H9 (cell line): ENCODE measurements around the gene GAREM2. TPM values are rescaled to one million over a fixed set of nuclear protein-coding genes. Genes with fewer than 3 reads are reported as not detected.

ENCODE experiments used
- DNase-seq: peaks from one replicate; pipeline ENCODE4 v3.0.0-alpha.2; 2017
- H2AFZ ChIP-seq: one replicate; pipeline ENCODE4 v1.6.1; 2013; ENCODE audit warnings: mild to moderate bottlenecking, low read length, control low read depth, moderate library complexity
- H2AK5ac ChIP-seq: 2 replicates; pipeline ENCODE4 v1.6.1; 2013; ENCODE audit warnings: low read length, control low read depth, mixed read lengths; ENCODE audit not compliant: insufficient read length
- H2BK120ac ChIP-seq: one replicate; pipeline ENCODE4 v1.6.1; 2013; ENCODE audit warnings: low read depth, mild to moderate bottlenecking, low read length, control low read depth, inconsistent platforms; ENCODE audit not compliant: poor library complexity, severe bottlenecking
- H2BK12ac ChIP-seq: 2 replicates; pipeline ENCODE4 v1.6.1; 2013; ENCODE audit warnings: low read length, control low read depth, mixed read lengths, low read depth; ENCODE audit not compliant: insufficient read length
- H2BK15ac ChIP-seq: 2 replicates; pipeline ENCODE4 v1.6.1; 2013; ENCODE audit warnings: low read depth, low read length, control low read depth
- H2BK20ac ChIP-seq: one replicate; pipeline ENCODE4 v1.6.1; 2013; ENCODE audit warnings: low read depth, mild to moderate bottlenecking, low read length, control low read depth, inconsistent platforms; ENCODE audit not compliant: poor library complexity, severe bottlenecking
- H2BK5ac ChIP-seq: 2 replicates; pipeline ENCODE4 v1.6.1; 2013; ENCODE audit warnings: low read length, control low read depth, mixed read lengths; ENCODE audit not compliant: insufficient read length
- H3K14ac ChIP-seq: 2 replicates; pipeline ENCODE4 v1.6.1; 2013; ENCODE audit warnings: low read length, control low read depth; ENCODE audit not compliant: insufficient read depth
- H3K18ac ChIP-seq: 2 replicates; pipeline ENCODE4 v1.6.1; 2013; ENCODE audit warnings: low read depth, mild to moderate bottlenecking, mixed read lengths, low read length, control low read depth; ENCODE audit not compliant: insufficient read length
- H3K23ac ChIP-seq: 2 replicates; pipeline ENCODE4 v1.6.1; 2013; ENCODE audit warnings: low read length, control low read depth, mixed read lengths, low read depth; ENCODE audit not compliant: insufficient read length
- H3K23me2 ChIP-seq: 2 replicates; pipeline ENCODE4 v1.6.1; 2013; ENCODE audit warnings: low read depth, mild to moderate bottlenecking, mixed read lengths, low read length, control low read depth; ENCODE audit not compliant: insufficient read length, poor library complexity, severe bottlenecking
- H3K27ac ChIP-seq: 2 replicates; pipeline ENCODE4 v1.5.1; 2013; ENCODE audit warnings: low read length, control low read depth, mixed read lengths, low read depth; ENCODE audit not compliant: insufficient read length
- H3K27me3 ChIP-seq: 2 replicates; pipeline ENCODE4 v1.6.1; 2013; ENCODE audit warnings: low read length, control low read depth, inconsistent platforms; ENCODE audit not compliant: insufficient read depth
- H3K4ac ChIP-seq: 2 replicates; pipeline ENCODE4 v1.6.1; 2013; ENCODE audit warnings: low read depth, mild to moderate bottlenecking, control low read depth, inconsistent platforms, low read length, moderate library complexity
- H3K4me1 ChIP-seq: 2 replicates; pipeline ENCODE4 v1.6.1; 2013; ENCODE audit warnings: low read length, control low read depth, inconsistent platforms; ENCODE audit not compliant: insufficient read depth
- H3K4me2 ChIP-seq: 2 replicates; pipeline ENCODE4 v1.6.1; 2013; ENCODE audit warnings: low read length, control low read depth, mixed read lengths; ENCODE audit not compliant: insufficient read length, insufficient read depth
- H3K56ac ChIP-seq: 2 replicates; pipeline ENCODE4 v1.6.1; 2013; ENCODE audit warnings: low read depth, mild to moderate bottlenecking, mixed read lengths, low read length, control low read depth; ENCODE audit not compliant: insufficient read length
- H3K79me1 ChIP-seq: 2 replicates; pipeline ENCODE4 v1.6.1; 2013; ENCODE audit warnings: low read depth, mild to moderate bottlenecking, moderate library complexity, low read length, control low read depth, inconsistent platforms; ENCODE audit not compliant: insufficient read depth, poor library complexity, severe bottlenecking
- H3K79me2 ChIP-seq: 2 replicates; pipeline ENCODE4 v1.6.1; 2013; ENCODE audit warnings: low read length, control low read depth, inconsistent platforms; ENCODE audit not compliant: insufficient read depth
- H3K9ac ChIP-seq: 2 replicates; pipeline ENCODE4 v1.6.1; 2013; ENCODE audit warnings: low read length, control low read depth, mixed read lengths; ENCODE audit not compliant: insufficient read length; ENCODE audit errors: extremely low read depth
- H3K9me3 ChIP-seq: one replicate; pipeline ENCODE4 v1.6.1; 2013; ENCODE audit warnings: low read depth, low read length, inconsistent platforms; ENCODE audit not compliant: control insufficient read depth
- H3T11ph ChIP-seq: one replicate; pipeline ENCODE4 v1.6.1; 2013; ENCODE audit warnings: mild to moderate bottlenecking, low read length, control low read depth, inconsistent platforms
- H4K20me1 ChIP-seq: one replicate; pipeline ENCODE4 v1.6.1; 2013; ENCODE audit not compliant: control insufficient read depth, insufficient read length, insufficient read depth
- H4K5ac ChIP-seq: 2 replicates; pipeline ENCODE4 v1.6.1; 2013; ENCODE audit warnings: low read depth, mild to moderate bottlenecking, mixed read lengths, low read length, control low read depth; ENCODE audit not compliant: insufficient read length
- H4K8ac ChIP-seq: replicated peaks from 2 replicates; pipeline ENCODE4 v1.6.1; 2013; ENCODE audit warnings: low read length, control low read depth, mixed read lengths, low read depth; ENCODE audit not compliant: insufficient read length
- H4K91ac ChIP-seq: 2 replicates; pipeline ENCODE4 v1.6.1; 2013; ENCODE audit warnings: low read depth, mild to moderate bottlenecking, moderate library complexity, mixed read lengths, low read length, control low read depth; ENCODE audit not compliant: insufficient read length
- H3K27ac Mint-ChIP-seq, 3 experiments: 2 replicates in 2 of 3; 3 replicates in 1 of 3; pipeline ENCODE4 v1.8.0; 2020 to 2021; ENCODE audit warnings: mixed read lengths in 3 of 3, mild to moderate bottlenecking in 1 of 3, moderate library complexity in 1 of 3
- H3K27me3 Mint-ChIP-seq: 2 replicates; pipeline ENCODE4 v1.8.0; 2021; ENCODE audit warnings: low read depth, mild to moderate bottlenecking, moderate library complexity, mixed read lengths
- H3K36me3 Mint-ChIP-seq, 3 experiments: 2 replicates in 2 of 3; 3 replicates in 1 of 3; pipeline ENCODE4 v1.8.0; 2020 to 2021; ENCODE audit warnings: low read depth in 3 of 3, mixed read lengths in 3 of 3; ENCODE audit not compliant: insufficient read depth in 1 of 3
- H3K4me1 Mint-ChIP-seq, 2 experiments: 2 replicates each; pipeline ENCODE4 v1.8.0; 2020; ENCODE audit warnings: mixed read lengths in 2 of 2
- H3K4me3 Mint-ChIP-seq, 2 experiments: 2 replicates in 1 of 2; 3 replicates in 1 of 2; pipeline ENCODE4 v1.8.0; 2020 to 2021; ENCODE audit warnings: mild to moderate bottlenecking in 2 of 2, mixed read lengths in 2 of 2, moderate library complexity in 1 of 2
- H3K9me3 Mint-ChIP-seq, 2 experiments: 2 replicates in 1 of 2; 3 replicates in 1 of 2; pipeline ENCODE4 v1.8.0; 2020; ENCODE audit warnings: mild to moderate bottlenecking in 2 of 2, mixed read lengths in 2 of 2, moderate library complexity in 1 of 2
- CTCF ChIP-seq: fragments of 200-600 bp; sonication (generic); conservative IDR thresholded peaks from 3 replicates; pipeline ENCODE4 v1.8.0; 2021; ENCODE audit warnings: antibody characterized with exemption, mild to moderate bottlenecking
- WGBS: extraction: QIAGEN DNeasy Blood & Tissue Kit; methylation state at CpG from one replicate; pipeline ENCODE4 v1.1.7; 2013; ENCODE audit warnings: missing lambda C conversion rate, low lambda C conversion rate, mixed read lengths; ENCODE audit not compliant: insufficient read length; ENCODE audit errors: extremely low coverage; 5-methylcytosine and 5-hydroxymethylcytosine counted together
- total RNA-seq: library from RNA; stranded (reverse); gene quantifications from 2 replicates; pipeline ENCODE4 v1.2.1, GENCODE V29; 2021

Gene GAREM2
- total RNA-seq, 1 experiment from 2014 or later: 14.4 TPM

DNA sequence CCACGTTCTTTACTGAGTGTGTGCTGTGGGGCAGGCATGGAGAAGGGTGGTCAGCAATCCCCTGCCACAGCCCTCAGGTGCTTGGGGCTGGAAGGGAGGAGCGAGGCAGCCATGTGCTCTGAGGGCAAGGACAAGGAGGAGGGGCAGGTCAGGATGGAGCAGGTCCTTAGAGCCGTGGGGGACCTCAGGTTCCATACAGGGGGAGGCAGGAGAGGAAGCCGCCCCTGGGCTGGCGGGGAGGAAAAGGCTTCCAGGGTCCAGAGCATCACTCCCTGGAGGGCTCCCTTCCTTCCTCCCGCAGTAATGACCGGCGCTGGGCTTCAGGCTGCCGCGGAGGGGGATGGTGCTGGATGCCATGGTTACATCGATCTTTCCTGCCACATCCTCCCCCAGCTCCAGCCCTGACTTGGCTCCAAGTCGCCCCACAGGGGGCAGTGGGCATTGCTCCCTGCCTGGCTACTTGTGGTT, 6.6 kb downstream of the GAREM2 start:
- H3K27ac Mint-ChIP-seq: peak overlapping the region in 2 of 3 experiments; percentile 35 to 92; a peak in 4 of 7 replicates
- no peak overlapping the region for H3K23ac ChIP-seq
- no peak for TF ChIP-seq CTCF
- no CpG with 5 or more reads among the region's 12 CpGs for WGBS
- H3T11ph ChIP-seq: no peak overlapping the region
- no peak overlapping the region; the same call in 1 of the 2 replicates for H3K4ac ChIP-seq
- peak overlapping the region; percentile 18 for H3K9ac ChIP-seq
- no peak overlapping the region for H4K8ac ChIP-seq
- peaks cover 34% of the 10 kb centered on the region for H3K27me3 Mint-ChIP-seq
- no peaks in the 10 kb centered on the region for H4K20me1 ChIP-seq
- peak overlapping the region; percentile 73 to 82 for H3K4me3 Mint-ChIP-seq
- no peak overlapping the region for H2BK15ac ChIP-seq
- peak overlapping the region; percentile 83 for H3K18ac ChIP-seq
- H3K23me2 ChIP-seq: peaks cover 11% of the 10 kb centered on the region
- no peak overlapping the region for H4K5ac ChIP-seq
- peak; percentile 68 for DNase-seq
- H2AFZ ChIP-seq: no peak overlapping the region
- peaks cover 11 to 29% (median 14%) of the 10 kb centered on the region in 3 experiments for H3K36me3 Mint-ChIP-seq
- H2BK5ac ChIP-seq: no peak overlapping the region
- peak overlapping the region; percentile 71 for H3K4me2 ChIP-seq
- no peaks in the 10 kb centered on the region; the same call in 1 of the 2 replicates for H3K4me1 ChIP-seq
- no peak overlapping the region for H3K27ac ChIP-seq
- H3K79me2 ChIP-seq: no peaks in the 10 kb centered on the region
- H3K14ac ChIP-seq: peak overlapping the region; percentile 32; the same call in 1 of the 2 replicates
- no peaks in the 10 kb centered on the region for H3K9me3 ChIP-seq
- no peak overlapping the region for H2BK20ac ChIP-seq
- no peak overlapping the region for H2BK120ac ChIP-seq
- H2AK5ac ChIP-seq: no peak overlapping the region
- no peaks in the 10 kb centered on the region; a peak in 1 of 5 replicates for H3K9me3 Mint-ChIP-seq
- H3K79me1 ChIP-seq: no peaks in the 10 kb centered on the region
- no peak overlapping the region for H4K91ac ChIP-seq
- no peak overlapping the region for H2BK12ac ChIP-seq
- H3K56ac ChIP-seq: no peak overlapping the region
- peaks cover 28 to 39% of the 10 kb centered on the region in 2 experiments for H3K4me1 Mint-ChIP-seq
- no peaks in the 10 kb centered on the region for H3K27me3 ChIP-seq
